GM18519 (cell line): Measurements from ENCODE around the gene EVI2A.
"Not testable (repeated sequence)": the region's sequence is repeated elsewhere in the genome, so short reads cannot be mapped to it uniquely, and the experiment has no call there.

Experiments
- ATAC-seq: cut with Tn5 transposase; IDR thresholded peaks from one replicate; pipeline ENCODE4 v1.9.1; 2021; ENCODE audit warnings: mild to moderate bottlenecking, moderate library complexity; ENCODE audit not compliant: unreplicated experiment, low FRiP score

EVI2A gene

GRCh38 chr17:31321481-31321880 is at the start of gene EVI2A:
Gene EVI2A (minus strand): TSS chr17:31321622. CDS start chr17:31319013, 2,609 bp downstream.
- no peak for ATAC-seq

GRCh38 chr17:31369266-31369665 is 47.8 kb upstream of the EVI2A start:
- no peak for ATAC-seq

GRCh38 chr17:31366088-31366487 is 44.7 kb upstream of the EVI2A start:
- no peak for ATAC-seq

- ATAC-seq, result no peak
Measured at GRCh38 chr17:31364012-31364411, 42.6 kb upstream of the EVI2A start.

- no peak for ATAC-seq
Measured at GRCh38 chr17:31357839-31358394, 36.5 kb upstream of the EVI2A start.

- no peak for ATAC-seq
Measured at GRCh38 chr17:31357091-31357490, 35.7 kb upstream of the EVI2A start.

- ATAC-seq, result no peak
Measured at GRCh38 chr17:31355935-31356334, 34.5 kb upstream of the EVI2A start.

GRCh38 chr17:31349454-31349853 is 28.0 kb upstream of the EVI2A start:
- no peak for ATAC-seq

- ATAC-seq, result not testable (repeated sequence)
Measured at GRCh38 chr17:31345191-31345747, 23.8 kb upstream of the EVI2A start.

- no peak for ATAC-seq
Measured at GRCh38 chr17:31339906-31340661, 18.7 kb upstream of the EVI2A start.

GRCh38 chr17:31329221-31329620 is 7.8 kb upstream of the EVI2A start:
- no peak for ATAC-seq

- ATAC-seq, result no peak
Measured at GRCh38 chr17:31328160-31328535, 6.7 kb upstream of the EVI2A start.

- no peak for ATAC-seq
Measured at GRCh38 chr17:31327534-31328159, 6.2 kb upstream of the EVI2A start.

- ATAC-seq, result no peak
Measured at GRCh38 chr17:31323551-31323950, 2.1 kb upstream of the EVI2A start.

GRCh38 chr17:31321966-31322365 is 544 bp upstream of the EVI2A start:
- no peak for ATAC-seq

- no peak for ATAC-seq
Measured at GRCh38 chr17:31320791-31321190, 631 bp downstream of the EVI2A start.

GRCh38 chr17:31320241-31320640 is 1.2 kb downstream of the EVI2A start:
- no peak for ATAC-seq

GRCh38 chr17:31318851-31319661 is 2.4 kb downstream of the EVI2A start:
- ATAC-seq, result no peak

- ATAC-seq, result no peak
Measured at GRCh38 chr17:31318298-31318801, 3.1 kb downstream of the EVI2A start.

GRCh38 chr17:31314782-31315100 is 6.7 kb downstream of the EVI2A start:
- no peak for ATAC-seq
